ENCODE results near the gene ELMO1. TPM values are rescaled to one million over a fixed set of nuclear protein-coding genes. Genes with fewer than 3 reads are reported as not detected.

The ELMO1 gene
- total RNA-seq, 1 experiment from 2014 or later: not detected

DNA sequence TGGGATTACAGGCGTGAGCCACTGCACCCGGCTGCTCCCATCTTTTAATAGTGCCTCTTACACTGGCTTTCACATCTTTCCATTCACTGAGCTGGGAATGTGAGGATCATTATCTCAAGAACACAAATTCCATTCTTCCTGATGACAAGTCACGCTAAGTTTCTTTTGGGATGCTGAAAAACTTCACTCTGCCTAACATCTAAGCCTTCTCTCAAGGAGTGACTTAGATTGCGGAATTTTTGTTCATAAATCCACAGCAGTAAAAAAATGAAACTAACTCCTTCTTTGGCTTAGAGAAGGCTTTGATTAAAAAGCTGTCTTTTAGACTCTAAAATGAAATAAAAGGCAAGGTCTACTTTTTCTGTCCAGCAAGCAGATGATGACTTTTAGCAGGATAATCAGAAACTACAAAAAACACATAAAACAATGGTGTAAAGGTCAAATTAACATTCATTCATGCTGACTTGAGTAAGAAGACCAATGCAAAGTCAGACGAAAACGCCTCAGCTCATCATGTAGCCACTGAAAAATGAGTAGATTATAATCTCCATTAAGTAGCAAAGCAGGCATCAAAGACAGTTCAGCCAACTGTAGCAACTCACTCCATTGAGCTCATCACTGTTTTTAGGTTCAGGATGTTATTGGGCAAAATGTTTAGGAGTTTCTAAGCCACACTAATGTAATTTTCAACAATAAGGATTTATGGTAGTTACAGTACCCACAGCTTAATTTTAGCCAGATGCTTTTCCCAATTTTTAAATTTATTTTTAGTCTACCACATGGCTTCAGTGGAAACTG lies 178.8 kb downstream of the ELMO1 start:
- H3K36me3 ChIP-seq: no peaks in the 10 kb centered on the region
- H3K27ac ChIP-seq: no peak overlapping the region
- H3K27me3 ChIP-seq (replicated peaks): no peaks in the 10 kb centered on the region
- H3K9me3 ChIP-seq (replicated peaks): no peaks in the 10 kb centered on the region
- DNase-seq (ENCODE audit: low read depth in 1 of 2, low spot score in 2 of 2): no peak
- H3K4me3 ChIP-seq: no peak overlapping the region
- H3K4me1 ChIP-seq (replicated peaks): no peaks in the 10 kb centered on the region

DNA sequence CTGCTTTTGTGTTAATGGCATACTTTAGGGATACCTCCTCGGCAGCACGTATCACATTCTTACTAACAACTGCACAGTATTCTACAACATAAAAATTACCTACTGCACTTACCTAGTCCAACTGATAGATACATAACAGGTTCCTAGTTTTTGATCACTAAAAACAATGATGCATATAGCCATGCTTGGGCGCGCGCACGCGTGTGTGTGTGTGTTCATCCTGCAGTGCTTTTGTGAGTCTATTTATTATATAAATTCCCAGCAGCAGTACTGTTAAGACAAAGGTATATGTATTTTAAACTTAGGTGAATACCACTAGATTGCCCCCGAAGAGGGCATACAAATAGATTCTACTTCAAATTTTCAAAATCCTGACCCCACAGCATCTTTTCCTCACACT lies 181.4 kb downstream of the ELMO1 start:
- no peak overlapping the region for H3K4me3 ChIP-seq
- H3K27me3 ChIP-seq (replicated peaks): no peaks in the 10 kb centered on the region

DNA sequence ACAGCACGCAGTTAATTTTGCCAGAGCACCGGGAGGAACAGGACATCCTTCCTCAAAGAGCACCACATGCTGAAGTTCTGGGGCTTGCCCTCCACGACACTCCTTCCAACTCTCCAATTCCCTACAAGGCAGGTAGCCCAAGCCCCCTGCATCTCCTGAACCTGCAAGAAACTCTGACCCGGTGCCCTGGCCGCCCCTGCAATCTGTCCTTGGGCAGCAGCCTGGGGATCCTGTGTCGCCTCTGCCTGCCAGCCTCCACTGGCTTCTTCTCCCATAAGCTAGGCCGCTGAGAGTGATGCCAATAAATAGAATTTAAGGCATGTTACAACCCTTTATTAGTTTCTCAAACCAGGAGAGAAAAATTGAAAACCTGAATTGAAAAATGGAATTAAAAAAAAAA lies 182.8 kb downstream of the ELMO1 start:
- Histone ChIP-seq H3K4me1 (replicated peaks) (no peaks in the 10 kb centered on the region), H3K4me3 (no peak overlapping the region), H3K9me3 (replicated peaks) (no peaks in the 10 kb centered on the region), H3K27me3 (replicated peaks) (no peaks in the 10 kb centered on the region), H3K27ac (no peak overlapping the region), H3K36me3 (no peaks in the 10 kb centered on the region)
- no peak for DNase-seq (ENCODE audit: low read depth in 1 of 2, low spot score in 2 of 2)

More for the DNA sequence above, 181.4 kb downstream of the ELMO1 start:
- no peak for DNase-seq (ENCODE audit: low read depth in 1 of 2, low spot score in 2 of 2)
- H3K9me3 ChIP-seq (replicated peaks): no peaks in the 10 kb centered on the region
- H3K4me1 ChIP-seq (replicated peaks): no peaks in the 10 kb centered on the region
- H3K27ac ChIP-seq: no peak overlapping the region
- H3K36me3 ChIP-seq: no peaks in the 10 kb centered on the region

DNA sequence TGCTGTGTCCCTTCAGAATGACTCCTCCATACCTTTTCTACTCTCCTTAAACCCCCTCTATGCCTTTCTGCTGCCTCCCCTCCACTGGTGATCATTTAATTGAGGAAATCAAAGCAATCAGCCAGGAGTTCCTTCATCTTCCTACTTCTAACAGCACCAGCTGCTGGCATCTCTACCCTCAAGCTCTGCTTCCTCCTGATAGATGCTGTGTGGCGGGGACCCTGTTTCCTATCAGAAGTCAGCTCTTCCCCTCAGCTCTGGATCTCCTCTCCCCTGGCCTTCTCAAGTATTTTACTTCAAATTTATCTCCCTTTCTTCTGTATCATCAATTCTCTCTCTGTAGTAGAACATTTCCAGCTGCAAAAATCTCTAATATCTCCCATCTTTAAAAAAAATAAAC lies 183.7 kb downstream of the ELMO1 start:
- no peaks in the 10 kb centered on the region for H3K9me3 ChIP-seq (replicated peaks)
- H3K27ac ChIP-seq: no peak overlapping the region
- H3K4me1 ChIP-seq (replicated peaks): no peaks in the 10 kb centered on the region
- H3K27me3 ChIP-seq (replicated peaks): 0 out of 2 replicates have a peak, but pooled peaks cover 2% of the 10 kb centered on the region
- H3K36me3 ChIP-seq: no peaks in the 10 kb centered on the region
- H3K4me3 ChIP-seq: no peak overlapping the region
- no peak for DNase-seq (ENCODE audit: low read depth in 1 of 2, low spot score in 2 of 2)

DNA sequence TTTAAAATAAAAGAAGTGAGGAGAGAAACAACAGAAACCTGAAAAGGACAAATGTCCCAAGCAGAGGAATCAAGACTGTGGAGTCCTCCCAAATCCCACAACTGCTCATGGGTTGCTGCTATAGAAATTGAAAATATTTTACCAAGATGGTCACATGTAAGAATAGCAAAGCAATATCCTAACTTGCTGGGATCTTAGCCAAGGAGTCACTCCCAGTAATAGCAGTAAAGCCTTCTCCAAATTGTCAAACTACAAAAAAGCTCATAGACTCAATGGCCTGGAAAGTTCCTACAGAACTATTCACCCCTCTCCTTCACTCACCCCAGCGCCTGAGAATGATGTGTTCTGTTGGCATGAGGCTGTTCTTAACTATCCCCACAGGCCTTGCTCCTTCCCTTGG lies 186.5 kb downstream of the ELMO1 start:
- Histone ChIP-seq H3K27me3 (replicated peaks) (0 out of 2 replicates have a peak, but pooled peaks cover 7% of the 10 kb centered on the region), H3K4me1 (replicated peaks) (no peaks in the 10 kb centered on the region), H3K4me3 (no peak overlapping the region), H3K9me3 (replicated peaks) (no peaks in the 10 kb centered on the region), H3K27ac (no peak overlapping the region), H3K36me3 (no peaks in the 10 kb centered on the region)
- no peak for DNase-seq (ENCODE audit: low read depth in 1 of 2, low spot score in 2 of 2)

DNA sequence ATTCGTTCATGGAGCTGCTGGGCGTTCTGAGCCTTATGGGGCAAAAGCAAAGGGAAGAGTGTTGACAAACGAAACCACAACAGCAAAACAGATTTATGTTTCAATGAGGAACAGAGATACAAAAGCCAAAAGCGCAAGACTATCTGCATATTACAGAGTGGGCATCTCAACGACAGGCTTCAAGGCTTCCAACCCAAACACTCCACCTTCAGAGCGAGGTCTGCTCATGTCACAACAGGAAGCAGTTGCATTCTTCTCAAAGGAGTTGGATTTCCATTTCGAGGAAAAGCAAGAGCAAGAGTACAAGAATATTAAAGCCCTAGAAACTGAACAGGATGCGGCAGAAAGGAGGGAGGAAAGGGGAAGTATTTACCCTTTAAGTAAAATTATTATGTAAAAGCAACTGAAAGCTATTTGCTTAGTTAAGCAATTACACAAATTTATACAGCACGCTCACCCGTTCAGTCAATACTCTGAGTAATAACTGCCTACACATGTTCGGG lies 189.3 kb downstream of the ELMO1 start:
- Histone ChIP-seq H3K4me3 (no peak overlapping the region), H3K36me3 (no peaks in the 10 kb centered on the region), H3K27ac (no peak overlapping the region), H3K27me3 (replicated peaks) (0 out of 2 replicates have a peak, but pooled peaks cover 7% of the 10 kb centered on the region), H3K9me3 (replicated peaks) (no peaks in the 10 kb centered on the region), H3K4me1 (replicated peaks) (no peaks in the 10 kb centered on the region)
- no peak for DNase-seq (ENCODE audit: low read depth in 1 of 2, low spot score in 2 of 2)

DNA sequence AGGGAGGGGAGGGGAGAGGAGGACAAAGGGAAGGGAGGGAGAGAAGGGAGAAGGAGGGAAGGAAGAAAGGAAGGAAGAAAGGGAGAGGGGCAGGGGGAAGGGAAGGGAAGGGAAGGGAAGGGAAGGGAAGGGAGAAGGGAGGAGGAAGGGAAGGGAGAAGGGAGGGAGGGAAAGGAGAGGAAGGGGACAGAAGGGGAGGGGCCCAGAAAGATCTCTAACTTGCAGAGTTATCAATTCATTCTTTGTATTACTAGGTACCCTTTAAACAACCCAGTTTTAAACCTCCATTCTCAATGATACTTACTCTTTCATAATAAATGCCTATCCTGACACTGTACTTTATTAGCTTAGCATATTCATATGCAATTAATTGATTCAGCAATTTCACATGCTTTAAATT lies 192.0 kb downstream of the ELMO1 start:
- H3K27me3 ChIP-seq (replicated peaks): 0 out of 2 replicates have a peak, but pooled peaks cover 7% of the 10 kb centered on the region
- no peaks in the 10 kb centered on the region for H3K4me1 ChIP-seq (replicated peaks)
- no peak overlapping the region for H3K4me3 ChIP-seq
- H3K9me3 ChIP-seq (replicated peaks): no peaks in the 10 kb centered on the region
- no peaks in the 10 kb centered on the region for H3K36me3 ChIP-seq
- no peak overlapping the region for H3K27ac ChIP-seq
- DNase-seq (ENCODE audit: low read depth in 1 of 2, low spot score in 2 of 2): no peak

DNA sequence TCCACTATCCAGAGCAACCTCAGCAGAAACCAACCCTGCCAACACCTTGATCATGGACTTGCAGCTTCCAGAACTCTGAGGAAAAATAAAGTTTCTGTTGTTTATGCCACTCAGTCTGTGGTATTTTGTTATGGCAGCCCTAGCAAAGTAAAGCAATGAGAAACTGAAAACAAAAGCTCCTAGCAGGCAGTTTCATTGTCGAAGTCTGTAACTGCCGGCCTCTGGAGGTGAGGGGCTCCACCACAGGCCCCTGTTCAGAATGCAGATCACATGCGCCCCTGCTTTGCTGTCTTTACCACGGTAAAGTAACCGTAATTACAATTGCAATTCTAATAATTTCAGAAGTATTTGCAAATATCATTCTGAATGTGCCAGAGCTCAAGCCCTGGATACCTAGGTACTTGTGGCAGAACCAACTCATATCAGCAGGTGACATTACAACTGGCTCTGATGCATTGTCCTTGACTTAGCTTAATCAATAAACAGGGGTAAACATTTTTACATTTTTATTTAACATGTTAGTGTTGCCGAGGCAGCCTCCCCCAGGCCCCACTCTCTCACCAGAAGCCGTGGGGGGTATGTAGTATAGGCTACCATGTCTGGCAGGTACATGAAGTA lies 193.2 kb downstream of the ELMO1 start:
- Histone ChIP-seq H3K27ac (no peak overlapping the region), H3K27me3 (replicated peaks) (0 out of 2 replicates have a peak, but pooled peaks cover 7% of the 10 kb centered on the region), H3K4me3 (no peak overlapping the region), H3K9me3 (replicated peaks) (no peaks in the 10 kb centered on the region), H3K4me1 (replicated peaks) (no peaks in the 10 kb centered on the region), H3K36me3 (no peaks in the 10 kb centered on the region)
- no peak for DNase-seq (ENCODE audit: low read depth in 1 of 2, low spot score in 2 of 2)

DNA sequence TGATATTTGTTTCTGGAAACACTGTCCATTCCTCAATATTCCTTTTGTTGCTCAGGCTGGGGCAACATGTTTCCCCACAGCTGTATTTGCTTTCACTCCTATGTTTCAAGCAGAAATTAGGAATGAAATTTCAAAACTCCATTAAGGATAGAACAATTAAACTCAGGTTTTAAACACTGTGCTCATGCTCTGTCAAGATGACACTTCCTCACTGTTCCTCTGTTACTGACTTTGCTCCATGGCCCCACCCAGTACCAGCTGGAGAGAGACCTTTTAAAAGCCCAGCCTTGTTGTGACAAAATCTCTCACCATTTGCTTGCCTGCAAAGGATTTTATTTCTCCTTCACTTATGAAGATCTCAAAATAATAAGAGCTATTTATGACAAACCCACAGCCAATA lies 197.4 kb downstream of the ELMO1 start:
- H3K9me3 ChIP-seq (replicated peaks): no peaks in the 10 kb centered on the region
- no peak for DNase-seq (ENCODE audit: low read depth in 1 of 2, low spot score in 2 of 2)
- H3K4me3 ChIP-seq: no peak overlapping the region
- H3K36me3 ChIP-seq: no peaks in the 10 kb centered on the region
- no peak overlapping the region for H3K27ac ChIP-seq
- no peaks in the 10 kb centered on the region for H3K4me1 ChIP-seq (replicated peaks)
- H3K27me3 ChIP-seq (replicated peaks): no peaks in the 10 kb centered on the region

DNA sequence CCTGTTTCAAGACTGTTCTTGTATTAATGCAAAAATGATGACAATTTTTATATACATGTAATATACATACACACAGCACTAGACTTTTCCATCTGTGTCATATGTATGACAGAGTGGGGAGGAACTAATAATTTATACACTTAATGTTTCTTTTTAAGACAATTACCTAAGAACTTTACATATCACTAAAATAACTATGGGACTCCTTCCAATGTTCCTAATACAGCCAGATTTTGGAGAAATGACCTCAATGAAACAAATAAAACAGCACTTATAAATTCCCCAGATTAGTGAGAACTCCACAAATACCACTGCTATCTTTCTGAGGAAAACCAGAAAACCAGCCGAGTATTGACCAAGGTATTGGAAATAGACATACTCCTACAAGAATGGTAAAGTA lies 199.4 kb downstream of the ELMO1 start:
- no peaks in the 10 kb centered on the region for H3K4me1 ChIP-seq (replicated peaks)
- H3K27me3 ChIP-seq (replicated peaks): no peaks in the 10 kb centered on the region
- DNase-seq (ENCODE audit: low read depth in 1 of 2, low spot score in 2 of 2): no peak
- H3K36me3 ChIP-seq: no peaks in the 10 kb centered on the region
- no peaks in the 10 kb centered on the region for H3K9me3 ChIP-seq (replicated peaks)
- H3K27ac ChIP-seq: no peak overlapping the region
- no peak overlapping the region for H3K4me3 ChIP-seq

DNA sequence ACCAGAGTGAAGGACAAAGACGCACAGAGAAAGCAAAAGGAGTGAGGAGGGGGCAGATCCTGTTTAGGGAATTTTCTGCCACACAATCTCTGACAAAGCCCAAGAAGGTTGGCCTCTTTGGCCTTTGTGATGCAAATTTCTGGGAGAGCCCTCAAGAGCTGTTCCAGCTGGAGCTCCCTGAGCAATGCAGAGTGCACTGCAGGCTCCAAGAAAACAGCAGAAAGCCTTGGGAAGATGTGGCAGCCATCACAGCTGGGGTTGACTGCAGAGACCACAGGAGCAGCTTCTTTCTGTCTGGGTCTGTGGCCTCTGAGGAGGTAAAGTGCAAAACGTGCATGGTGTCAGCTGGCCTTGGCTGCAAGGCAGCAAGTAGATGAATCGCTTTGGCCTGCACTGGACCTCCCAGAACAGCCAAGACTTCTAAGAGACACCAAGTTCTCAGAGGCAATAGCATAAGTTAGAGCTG lies 200.2 kb downstream of the ELMO1 start:
- no peak for DNase-seq (ENCODE audit: low read depth in 1 of 2, low spot score in 2 of 2)
- no peaks in the 10 kb centered on the region for H3K36me3 ChIP-seq
- H3K27me3 ChIP-seq (replicated peaks): no peaks in the 10 kb centered on the region
- H3K27ac ChIP-seq: no peak overlapping the region
- no peaks in the 10 kb centered on the region for H3K9me3 ChIP-seq (replicated peaks)
- no peaks in the 10 kb centered on the region for H3K4me1 ChIP-seq (replicated peaks)
- H3K4me3 ChIP-seq: no peak overlapping the region

DNA sequence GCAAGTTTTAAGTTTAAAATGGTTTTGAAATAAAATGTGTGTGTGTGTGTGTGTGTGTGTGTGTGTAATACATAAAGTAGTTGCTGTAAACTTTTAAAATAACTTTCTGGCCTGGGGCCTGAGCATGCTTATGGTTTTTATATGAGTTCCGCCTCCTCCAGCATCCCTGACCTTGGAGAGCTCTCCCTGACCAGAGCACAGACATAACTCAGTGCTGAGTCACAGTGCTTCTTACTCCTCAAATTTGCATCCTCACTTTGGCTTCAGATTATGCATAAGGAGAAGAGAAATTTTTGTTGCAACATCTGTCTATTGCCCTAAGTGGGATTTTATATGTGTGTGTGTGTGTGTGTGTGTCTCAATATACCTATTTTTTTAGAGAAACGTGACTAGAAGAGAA lies 200.8 kb downstream of the ELMO1 start:
- no peaks in the 10 kb centered on the region for H3K9me3 ChIP-seq (replicated peaks)
- DNase-seq (ENCODE audit: low read depth in 1 of 2, low spot score in 2 of 2): no peak

DNA sequence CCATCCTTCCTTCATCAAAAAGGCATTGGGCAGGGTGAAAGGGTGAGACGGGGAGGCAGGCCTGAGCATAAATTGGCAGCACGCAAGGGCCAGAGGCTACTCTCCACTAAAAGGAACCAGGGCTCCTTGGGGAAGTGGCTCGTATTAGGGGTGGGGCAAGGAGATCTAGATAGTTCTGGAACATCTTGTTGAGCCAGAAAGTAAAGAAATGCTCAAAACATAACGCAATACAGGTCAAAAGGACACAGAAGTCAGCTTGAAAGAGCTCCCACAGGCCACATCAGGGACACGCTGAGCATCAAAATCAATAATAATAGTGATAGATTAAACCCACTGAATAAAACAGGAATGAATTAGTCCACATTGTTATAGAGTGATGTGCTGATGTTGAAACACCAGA lies 203.1 kb downstream of the ELMO1 start:
- Histone ChIP-seq H3K4me1 (replicated peaks) (no peaks in the 10 kb centered on the region), H3K27ac (no peak overlapping the region), H3K27me3 (replicated peaks) (no peaks in the 10 kb centered on the region), H3K4me3 (no peak overlapping the region), H3K36me3 (no peaks in the 10 kb centered on the region), H3K9me3 (replicated peaks) (no peaks in the 10 kb centered on the region)
- no peak for DNase-seq (ENCODE audit: low read depth in 1 of 2, low spot score in 2 of 2)

More for the DNA sequence above, 200.8 kb downstream of the ELMO1 start:
- no peaks in the 10 kb centered on the region for H3K4me1 ChIP-seq (replicated peaks)
- H3K4me3 ChIP-seq: no peak overlapping the region
- H3K27me3 ChIP-seq (replicated peaks): no peaks in the 10 kb centered on the region
- no peak overlapping the region for H3K27ac ChIP-seq
- no peaks in the 10 kb centered on the region for H3K36me3 ChIP-seq

DNA sequence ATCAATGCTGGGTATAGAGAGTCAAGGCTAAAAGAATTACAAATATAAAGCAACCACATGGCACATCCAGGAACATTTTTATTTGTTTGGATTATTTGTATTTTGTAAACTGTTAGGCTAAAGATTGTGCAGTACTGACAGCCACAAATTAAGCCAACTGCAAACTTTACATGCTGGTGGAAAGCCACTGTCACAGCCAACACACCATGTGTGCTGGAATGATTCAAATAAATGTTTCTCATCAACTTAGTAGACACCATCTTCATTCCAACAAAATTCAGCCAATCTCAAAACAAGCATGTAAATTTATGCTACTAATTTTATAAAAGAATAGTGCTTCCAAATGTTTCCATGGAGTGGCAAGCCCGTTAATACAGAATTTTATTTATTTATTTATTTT lies 211.8 kb downstream of the ELMO1 start:
- Histone ChIP-seq H3K27me3 (replicated peaks) (0 out of 2 replicates have a peak, but pooled peaks cover 6% of the 10 kb centered on the region), H3K27ac (no peak overlapping the region), H3K9me3 (replicated peaks) (no peaks in the 10 kb centered on the region), H3K36me3 (no peaks in the 10 kb centered on the region), H3K4me3 (no peak overlapping the region), H3K4me1 (replicated peaks) (no peaks in the 10 kb centered on the region)
- DNase-seq (ENCODE audit: low read depth in 1 of 2, low spot score in 2 of 2): no peak
